GM12874 (cell line): Measurements from ENCODE around the gene TMEM238.

Source experiments
- CTCF ChIP-seq: IDR thresholded peaks from 2 replicates; pipeline ENCODE4 v1.5.1; 2011; ENCODE audit warnings: low read depth, mild to moderate bottlenecking, control low read depth, low read length, moderate library complexity; ENCODE audit not compliant: insufficient read depth

TMEM238 gene

GRCh38 chr19:55341595-55342531, 42.2 kb downstream of the TMEM238 start:
- no peak for TF ChIP-seq CTCF

GRCh38 chr19:55341171-55341588, 42.9 kb downstream of the TMEM238 start:
- no peak for TF ChIP-seq CTCF

GRCh38 chr19:55340784-55341147, 43.3 kb downstream of the TMEM238 start:
- peak; percentile 35 for TF ChIP-seq CTCF

GRCh38 chr19:55339889-55340783, 44.0 kb downstream of the TMEM238 start:
- TF ChIP-seq CTCF = no peak

GRCh38 chr19:55339105-55339888, 44.8 kb downstream of the TMEM238 start, which contains the start of gene KMT5C:
Gene KMT5C (plus strand): TSS chr19:55339876. CDS start chr19:55341937, 2,061 bp downstream.
- TF ChIP-seq CTCF = 0 out of 2 replicates have a peak, but pooled peaks have one; percentile 2

GRCh38 chr19:55336101-55336500, 48.0 kb downstream of the TMEM238 start:
- TF ChIP-seq CTCF = no peak
